GM06990 (cell line): ENCODE data around the gene S100A5.
"Not testable (repeated sequence)": the region's sequence is repeated elsewhere in the genome, so short reads cannot be mapped to it uniquely, and the experiment has no call there.

ENCODE experiments used
- DNase-seq: peaks from one replicate; pipeline ENCODE4 v3.0.0-alpha.2; 2011; ENCODE audit not compliant: insufficient read length; ENCODE audit errors: extremely low read depth
- H3K27me3 ChIP-seq: replicated peaks from 2 replicates; pipeline ENCODE4 v1.6.0; 2011; ENCODE audit warnings: low read length; ENCODE audit not compliant: control insufficient read depth, insufficient read depth
- H3K36me3 ChIP-seq: 2 replicates; pipeline ENCODE4 v1.5.1; 2011; ENCODE audit warnings: low read length; ENCODE audit not compliant: control insufficient read depth, insufficient read depth
- H3K4me3 ChIP-seq: replicated peaks from 2 replicates; pipeline ENCODE4 v1.5.1; 2011; ENCODE audit warnings: low read depth, mild to moderate bottlenecking, control low read depth, low read length
- TF ChIP-seq, protein P1 (sequence below): IDR thresholded peaks from 2 replicates; pipeline ENCODE4 v1.5.1; 2011; ENCODE audit warnings: low read length, control low read depth, mild to moderate bottlenecking, inconsistent platforms; ENCODE audit not compliant: insufficient read depth, poor library complexity, severe bottlenecking

S100A5 gene

DNA sequence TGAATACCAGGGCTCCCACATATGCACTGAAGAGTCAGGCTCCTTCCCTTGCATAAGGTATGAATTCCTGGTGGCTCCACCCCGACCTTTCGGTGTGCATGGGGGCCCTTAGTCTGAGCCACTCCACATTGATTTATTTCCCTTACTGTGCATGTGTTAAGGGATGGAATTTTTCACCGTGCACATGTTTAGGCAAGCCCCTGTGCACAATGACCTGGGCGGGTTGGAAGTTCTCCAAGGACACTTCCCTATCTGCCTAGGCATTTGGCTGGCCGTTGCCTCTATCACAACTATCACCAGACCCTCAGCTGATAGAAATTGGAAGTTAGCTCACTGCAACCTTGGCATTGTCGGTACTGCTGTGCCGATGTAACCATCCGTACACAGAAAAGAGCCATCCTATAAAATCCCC is 14.6 kb downstream of the S100A5 start:
- TF ChIP-seq, protein P1, sequence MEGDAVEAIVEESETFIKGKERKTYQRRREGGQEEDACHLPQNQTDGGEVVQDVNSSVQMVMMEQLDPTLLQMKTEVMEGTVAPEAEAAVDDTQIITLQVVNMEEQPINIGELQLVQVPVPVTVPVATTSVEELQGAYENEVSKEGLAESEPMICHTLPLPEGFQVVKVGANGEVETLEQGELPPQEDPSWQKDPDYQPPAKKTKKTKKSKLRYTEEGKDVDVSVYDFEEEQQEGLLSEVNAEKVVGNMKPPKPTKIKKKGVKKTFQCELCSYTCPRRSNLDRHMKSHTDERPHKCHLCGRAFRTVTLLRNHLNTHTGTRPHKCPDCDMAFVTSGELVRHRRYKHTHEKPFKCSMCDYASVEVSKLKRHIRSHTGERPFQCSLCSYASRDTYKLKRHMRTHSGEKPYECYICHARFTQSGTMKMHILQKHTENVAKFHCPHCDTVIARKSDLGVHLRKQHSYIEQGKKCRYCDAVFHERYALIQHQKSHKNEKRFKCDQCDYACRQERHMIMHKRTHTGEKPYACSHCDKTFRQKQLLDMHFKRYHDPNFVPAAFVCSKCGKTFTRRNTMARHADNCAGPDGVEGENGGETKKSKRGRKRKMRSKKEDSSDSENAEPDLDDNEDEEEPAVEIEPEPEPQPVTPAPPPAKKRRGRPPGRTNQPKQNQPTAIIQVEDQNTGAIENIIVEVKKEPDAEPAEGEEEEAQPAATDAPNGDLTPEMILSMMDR = no peak
- Histone ChIP-seq H3K4me3 (no peak overlapping the region), H3K27me3 (no peaks in the 10 kb centered on the region), H3K36me3 (no peaks in the 10 kb centered on the region)
- no peak for DNase-seq

GRCh38 chr1:153525088-153525728 is 15.5 kb downstream of the S100A5 start:
- no peaks in the 10 kb centered on the region for H3K36me3 ChIP-seq
- H3K4me3 ChIP-seq = no peak overlapping the region
- no peak for DNase-seq
- no peaks in the 10 kb centered on the region for H3K27me3 ChIP-seq
- TF ChIP-seq, protein P1 = no peak

GRCh38 chr1:153522353-153523048 is 18.2 kb downstream of the S100A5 start:
- not testable (repeated sequence) for H3K36me3 ChIP-seq, DNase-seq, H3K4me3 ChIP-seq, H3K27me3 ChIP-seq

GRCh38 chr1:153521808-153522207 is 18.9 kb downstream of the S100A5 start:
- not testable (repeated sequence) for H3K4me3 ChIP-seq, H3K27me3 ChIP-seq, H3K36me3 ChIP-seq

GRCh38 chr1:153520818-153521476 is 19.8 kb downstream of the S100A5 start:
- TF ChIP-seq, protein P1 = no peak
- no peaks in the 10 kb centered on the region for H3K36me3 ChIP-seq
- H3K27me3 ChIP-seq = no peaks in the 10 kb centered on the region; the same call in 1 of the 2 replicates
- no peak for DNase-seq
- H3K4me3 ChIP-seq = no peak overlapping the region

More at GRCh38 chr1:153521808-153522207, 18.9 kb downstream of the S100A5 start:
- not testable (repeated sequence) for DNase-seq

GRCh38 chr1:153520137-153520691 is 20.5 kb downstream of the S100A5 start:
- not testable (repeated sequence) for H3K36me3 ChIP-seq, H3K27me3 ChIP-seq, H3K4me3 ChIP-seq, DNase-seq

DNA sequence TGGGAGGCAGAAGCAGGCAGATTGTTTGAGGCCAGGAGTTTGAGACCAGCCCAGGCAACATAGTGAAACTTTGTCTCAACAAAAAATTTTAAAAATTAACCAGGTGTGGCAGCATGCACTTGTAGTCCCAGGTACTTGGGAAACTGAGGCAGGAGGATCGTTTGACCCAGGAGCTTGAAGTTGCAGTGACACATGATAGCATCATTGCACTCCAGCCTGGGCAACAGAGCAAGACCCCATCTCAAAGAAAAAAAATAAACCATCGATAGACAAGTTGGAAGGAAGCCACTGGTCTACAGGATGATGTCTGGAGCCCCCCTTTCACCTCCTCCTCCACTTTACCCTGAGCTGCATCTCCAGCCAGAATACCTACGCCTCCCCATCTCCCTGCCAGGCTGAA is 21.5 kb downstream of the S100A5 start:
- Histone ChIP-seq H3K36me3 (no peaks in the 10 kb centered on the region), H3K27me3 (no peaks in the 10 kb centered on the region; the same call in 1 of the 2 replicates), H3K4me3 (no peak overlapping the region)
- TF ChIP-seq, protein P1 = no peak
- DNase-seq = no peak
